HEK293T (cell line): ENCODE results near the gene PPP1R14C.

Experiments
- CTCF ChIA-PET: fragments of 350-600 bp; formaldehyde crosslinking; extraction: SDS; loops from one replicate; lab custom pipeline; 2021; ENCODE audit warnings: antibody characterized with exemption, inconsistent platforms; lab: Yijun Ruan, JAX
- POLR2A ChIA-PET: fragments of 350-600 bp; formaldehyde crosslinking; extraction: SDS; loops from one replicate; lab custom pipeline; 2020; ENCODE audit warnings: antibody characterized with exemption, inconsistent platforms; lab: Yijun Ruan, JAX
- DNase-seq: peaks from one replicate; pipeline ENCODE4 v3.0.0; 2012; ENCODE audit warnings: mixed read lengths; ENCODE audit errors: extremely low spot score
- ARNT ChIP-seq: fragments of 450-650 bp; IDR thresholded peaks from 2 replicates; pipeline ENCODE4 v1.6.1; 2017; ENCODE audit warnings: mild to moderate bottlenecking
- BHLHE40 ChIP-seq: fragments of 450-650 bp; IDR thresholded peaks from 2 replicates; pipeline ENCODE4 v1.6.1; 2016; ENCODE audit warnings: mild to moderate bottlenecking, moderate library complexity, borderline replicate concordance
- CTBP1 ChIP-seq: fragments of 450-650 bp; IDR thresholded peaks from 2 replicates; pipeline ENCODE4 v1.6.1; 2016; ENCODE audit warnings: borderline replicate concordance
- ELF4 ChIP-seq: fragments of 450-650 bp; IDR thresholded peaks from 2 replicates; pipeline ENCODE4 v1.6.1; 2017; ENCODE audit warnings: antibody characterized with exemption
- FOXA1 ChIP-seq: fragments of 450-650 bp; IDR thresholded peaks from 2 replicates; pipeline ENCODE4 v1.6.1; 2016; ENCODE audit warnings: mild to moderate bottlenecking
- FOXK2 ChIP-seq: fragments of 450-650 bp; IDR thresholded peaks from 2 replicates; pipeline ENCODE4 v1.6.1; 2016; ENCODE audit warnings: mild to moderate bottlenecking
- FOXM1 ChIP-seq: fragments of 450-650 bp; IDR thresholded peaks from 2 replicates; pipeline ENCODE4 v1.6.1; 2017; ENCODE audit warnings: mild to moderate bottlenecking, borderline replicate concordance
- HDGF ChIP-seq: fragments of 450-650 bp; IDR thresholded peaks from 2 replicates; pipeline ENCODE4 v1.6.1; 2017; ENCODE audit warnings: antibody characterized with exemption, borderline replicate concordance
- L3MBTL2 ChIP-seq: fragments of 450-650 bp; conservative IDR thresholded peaks from 2 replicates; pipeline ENCODE4 v1.6.1; 2016; ENCODE audit warnings: mild to moderate bottlenecking
- LEF1 ChIP-seq: fragments of 450-650 bp; IDR thresholded peaks from 2 replicates; pipeline ENCODE4 v1.6.1; 2017; ENCODE audit warnings: mild to moderate bottlenecking, borderline replicate concordance
- NFRKB ChIP-seq: fragments of 450-650 bp; IDR thresholded peaks from 2 replicates; pipeline ENCODE4 v1.6.1; 2016; ENCODE audit warnings: mild to moderate bottlenecking, moderate library complexity
- PKNOX1 ChIP-seq: fragments of 450-650 bp; IDR thresholded peaks from 2 replicates; pipeline ENCODE4 v1.6.1; 2016
- SP1 ChIP-seq: fragments of 450-650 bp; IDR thresholded peaks from 2 replicates; pipeline ENCODE4 v1.6.1; 2017
- SUZ12 ChIP-seq: fragments of 450-650 bp; IDR thresholded peaks from 2 replicates; pipeline ENCODE4 v1.6.1; 2016; ENCODE audit warnings: mild to moderate bottlenecking
- TARDBP ChIP-seq: fragments of 450-650 bp; IDR thresholded peaks from 2 replicates; pipeline ENCODE4 v1.6.1; 2016
- ZNF384 ChIP-seq: fragments of 450-650 bp; IDR thresholded peaks from 2 replicates; pipeline ENCODE4 v1.6.1; 2016

PPP1R14C gene

GRCh38 chr6:150209415-150209814 lies 66.6 kb downstream of the PPP1R14C start:
- DNase-seq: no peak
- TF ChIP-seq PKNOX1 (no peak), ARNT (no peak), FOXA1 (no peak), FOXK2 (no peak), CTBP1 (no peak), NFRKB (no peak), BHLHE40 (no peak), SUZ12 (no peak), FOXM1 (no peak), LEF1 (no peak), SP1 (no peak)
- ChIA-PET POLR2A (interaction anchor here (0.6 kb wide), 1 partner anchor 118 kb away, joined by 3 read pairs; no protein-coding TSS in a partner anchor), CTCF (no interaction called here)

DNA sequence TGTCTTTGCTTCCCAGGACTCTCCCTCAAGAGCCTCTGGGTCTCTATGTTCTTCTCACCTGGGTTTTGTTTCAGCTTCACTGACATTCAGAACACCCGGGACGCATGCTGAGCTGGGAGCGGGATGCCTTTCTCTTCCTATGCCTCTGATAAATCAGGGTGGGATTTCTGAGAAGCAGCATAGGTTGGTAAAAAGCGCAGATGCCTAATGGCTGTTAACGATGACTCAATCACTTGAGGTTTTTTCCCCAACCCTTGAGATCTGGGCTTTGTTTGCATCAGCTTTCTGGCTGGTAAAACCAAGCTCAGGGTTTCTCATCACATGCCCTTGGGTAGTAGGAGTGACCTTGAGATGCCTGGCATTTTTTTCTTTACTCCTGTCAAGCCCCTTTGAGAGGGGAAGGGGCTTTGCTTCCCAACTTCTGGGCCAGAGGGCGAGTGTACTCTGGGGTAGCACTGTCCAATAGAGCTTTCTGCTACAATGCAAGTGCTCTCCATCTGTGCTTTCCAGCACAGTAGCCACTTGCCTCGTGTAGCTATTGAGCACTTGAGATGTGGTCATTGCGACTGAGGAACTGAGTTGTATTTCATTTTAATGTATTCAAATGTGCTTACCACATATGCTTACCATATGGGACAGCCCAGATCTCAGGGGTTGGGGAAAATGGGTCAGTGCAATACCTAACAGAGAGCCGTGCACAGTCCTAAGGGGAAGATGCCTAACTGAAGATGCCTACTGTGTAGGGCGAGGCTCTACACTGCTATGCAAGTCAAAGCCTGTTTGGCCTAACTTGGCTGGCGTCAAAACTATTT lies 69.1 kb downstream of the PPP1R14C start:
- POLR2A ChIA-PET: no interaction called here
- CTCF ChIA-PET: no interaction called here
- no peak for TF ChIP-seq FOXM1
- TF ChIP-seq PKNOX1: no peak
- no peak for TF ChIP-seq CTBP1
- TF ChIP-seq L3MBTL2: no peak
- no peak for TF ChIP-seq BHLHE40
- no peak for TF ChIP-seq FOXA1
- TF ChIP-seq HDGF: no peak
- DNase-seq: no peak

- no peak for DNase-seq
- TF ChIP-seq BHLHE40 (no peak), ELF4 (no peak), PKNOX1 (no peak), TARDBP (no peak), NFRKB (no peak), FOXK2 (no peak), FOXA1 (no peak), L3MBTL2 (no peak)
- CTCF ChIA-PET: interaction anchor here (1.1 kb wide), 1 partner anchor 10 kb away, joined by 3 read pairs; no protein-coding TSS in a partner anchor
- POLR2A ChIA-PET: no interaction called here
Measured at GRCh38 chr6:150212778-150213177, 69.9 kb downstream of the PPP1R14C start.

DNA sequence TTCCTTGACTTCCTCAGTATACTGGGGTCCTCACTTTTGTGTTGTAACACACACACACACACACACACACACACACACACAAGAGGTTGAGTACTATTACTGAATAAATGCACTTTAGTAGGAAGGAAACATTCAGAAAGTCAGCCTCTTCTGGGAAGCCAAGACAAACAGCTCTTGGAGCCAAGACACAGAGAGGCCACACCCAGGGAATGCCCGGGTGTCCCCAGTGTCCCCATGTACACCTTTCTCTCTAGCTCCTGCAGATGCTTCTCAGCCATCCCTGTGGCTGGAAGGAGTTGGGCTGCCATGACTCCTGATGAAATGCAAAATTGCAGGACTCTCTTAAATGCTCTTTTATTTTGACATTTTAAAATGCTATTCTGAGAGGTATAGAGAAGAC lies 70.5 kb downstream of the PPP1R14C start:
- DNase-seq: no peak
- POLR2A ChIA-PET: no interaction called here
- CTCF ChIA-PET: interaction anchor here (1.1 kb wide), 1 partner anchor 11 kb away, joined by 3 read pairs; no protein-coding TSS in a partner anchor
- TF ChIP-seq TARDBP: no peak
- no peak for TF ChIP-seq ZNF384
- no peak for TF ChIP-seq ELF4
- TF ChIP-seq CTBP1: no peak
- no peak for TF ChIP-seq PKNOX1
- TF ChIP-seq FOXA1: no peak
- TF ChIP-seq BHLHE40: no peak
- TF ChIP-seq HDGF: no peak

- TF ChIP-seq SP1 (no peak), PKNOX1 (no peak), LEF1 (no peak), FOXA1 (no peak), L3MBTL2 (no peak), SUZ12 (no peak), HDGF (no peak), ELF4 (no peak), CTBP1 (no peak), FOXK2 (no peak), TARDBP (no peak), ZNF384 (no peak), FOXM1 (no peak), BHLHE40 (no peak), NFRKB (no peak)
- CTCF ChIA-PET: no interaction called here
- DNase-seq: no peak
- POLR2A ChIA-PET: no interaction called here
Measured at GRCh38 chr6:150214310-150214709, 71.5 kb downstream of the PPP1R14C start.
